Keratinocyte (primary cell): ENCODE results near the gene AKAP6. TPM values are rescaled to one million over a fixed set of nuclear protein-coding genes. Genes with fewer than 3 reads are reported as not detected.

Experiments
- DNase-seq: peaks from one replicate; pipeline ENCODE4 v3.0.0-alpha.2; 2011; ENCODE audit warnings: low read depth, missing footprints, low spot score
- FAIRE-seq: peaks from 2 replicates; lab custom pipeline; 2011; peaks lifted over from hg19 to GRCh38; lab: Jason Lieb, UNC
- H2AFZ ChIP-seq: 2 replicates; pipeline ENCODE4 v1.6.0; 2012; ENCODE audit warnings: low read length, control low read depth, inconsistent platforms; ENCODE audit not compliant: control insufficient read depth
- H3K27ac ChIP-seq: 2 replicates; pipeline ENCODE4 v1.5.1; 2011; ENCODE audit warnings: low read length; ENCODE audit not compliant: control insufficient read depth, insufficient read depth
- H3K27me3 ChIP-seq: 3 replicates; pipeline ENCODE4 v1.6.0; 2011; ENCODE audit warnings: low read length; ENCODE audit not compliant: control insufficient read depth, insufficient read depth; ENCODE audit errors: extremely low read depth
- H3K36me3 ChIP-seq, 2 experiments: 2 replicates in 1 of 2; 3 replicates in 1 of 2; pipeline ENCODE4 v1.5.1; 2011; ENCODE audit warnings: low read length in 2 of 2, mild to moderate bottlenecking in 1 of 2; ENCODE audit not compliant: control insufficient read depth in 2 of 2, insufficient read depth in 2 of 2; ENCODE audit errors: extremely low read depth in 1 of 2
- H3K4me1 ChIP-seq: 3 replicates; pipeline ENCODE4 v1.5.1; 2011; ENCODE audit warnings: low read length; ENCODE audit not compliant: control insufficient read depth, insufficient read depth; ENCODE audit errors: extremely low read depth
- H3K4me2 ChIP-seq: 3 replicates; pipeline ENCODE4 v1.6.0; 2011; ENCODE audit warnings: low read depth, low read length; ENCODE audit not compliant: control insufficient read depth, insufficient read depth; ENCODE audit errors: extremely low read depth
- H3K4me3 ChIP-seq, 3 experiments: fragments of 200-600 bp in 1 of 3; sonication (generic) in 1 of 3; 2 replicates in 2 of 3; 3 replicates in 1 of 3; pipeline ENCODE4 v1.5.1; 2011 to 2016; ENCODE audit warnings: low read length in 3 of 3, mild to moderate bottlenecking in 3 of 3, control low read depth in 2 of 3, inconsistent platforms in 1 of 3, low read depth in 1 of 3, mixed read lengths in 1 of 3, mixed run types in 1 of 3, moderate library complexity in 1 of 3; ENCODE audit not compliant: control insufficient read depth in 2 of 3, insufficient read depth in 2 of 3; ENCODE audit errors: extremely low read depth in 1 of 3
- H3K79me2 ChIP-seq: 2 replicates; pipeline ENCODE4 v1.6.0; 2012; ENCODE audit warnings: low read length; ENCODE audit not compliant: control insufficient read depth, insufficient read depth
- H3K9ac ChIP-seq: 3 replicates; pipeline ENCODE4 v1.6.0; 2011; ENCODE audit warnings: low read length; ENCODE audit not compliant: control insufficient read depth, insufficient read depth; ENCODE audit errors: extremely low read depth
- H3K9me1 ChIP-seq: 3 replicates; pipeline ENCODE4 v1.6.0; 2011; ENCODE audit warnings: low read length; ENCODE audit not compliant: control insufficient read depth, insufficient read depth; ENCODE audit errors: extremely low read depth
- H3K9me3 ChIP-seq: 2 replicates; pipeline ENCODE4 v1.5.1; 2012; ENCODE audit warnings: low read depth, low read length; ENCODE audit not compliant: control insufficient read depth
- H4K20me1 ChIP-seq: 3 replicates; pipeline ENCODE4 v1.6.0; 2011; ENCODE audit warnings: low read length; ENCODE audit not compliant: control insufficient read depth, insufficient read depth; ENCODE audit errors: extremely low read depth
- EZH2 ChIP-seq: IDR thresholded peaks from one replicate; pipeline ENCODE4 v1.6.1; 2012; ENCODE audit warnings: inconsistent platforms, mild to moderate bottlenecking, low read length, moderate library complexity
- dilution Hi-C: fragments of 300-500 bp; cut with MboI; formaldehyde crosslinking; loops from one replicate; pipeline ENCODE4 v1.7.0; 2020; ENCODE audit warnings: low sequenced_read_pairs; ENCODE audit not compliant: extremely low pct_ligation_motif_present
- polyA plus RNA-seq, 5 experiments: library from polyadenylated mRNA; depleted of rRNA in 3 of 5; stranded (reverse) in 3 of 5; stranded (forward) in 1 of 5; unstranded in 1 of 5; fragments of >200 nt; gene quantifications; 1 replicate in 1 of 5; 2 replicates in 3 of 5; 3 replicates in 1 of 5; pipeline versions ENCODE4 v1.2.1 to v1.2.3, GENCODE V29; 2011 to 2012; ENCODE audit warnings: missing spikeins in 2 of 5, low read depth in 1 of 5, low replicate concordance in 1 of 5
- TF ChIP-seq, protein P1 (sequence below), 3 experiments: IDR thresholded peaks in 1 of 3; conservative IDR thresholded peaks in 1 of 3; optimal IDR thresholded peaks in 1 of 3; 2 replicates in 2 of 3; 3 replicates in 1 of 3; pipeline versions ENCODE3 to v1.5.1; 2011; ENCODE audit warnings: low read length in 3 of 3, mild to moderate bottlenecking in 3 of 3, moderate library complexity in 2 of 3, control low read depth in 1 of 3, inconsistent platforms in 1 of 3; ENCODE audit not compliant: insufficient read depth in 2 of 3; ENCODE audit errors: extremely low read depth in 1 of 3

Gene AKAP6
- polyA plus RNA-seq, 1 donor (not counting 4 experiments of a cell fraction or from before 2014, with no cell fraction given) = 2.0 TPM

DNA sequence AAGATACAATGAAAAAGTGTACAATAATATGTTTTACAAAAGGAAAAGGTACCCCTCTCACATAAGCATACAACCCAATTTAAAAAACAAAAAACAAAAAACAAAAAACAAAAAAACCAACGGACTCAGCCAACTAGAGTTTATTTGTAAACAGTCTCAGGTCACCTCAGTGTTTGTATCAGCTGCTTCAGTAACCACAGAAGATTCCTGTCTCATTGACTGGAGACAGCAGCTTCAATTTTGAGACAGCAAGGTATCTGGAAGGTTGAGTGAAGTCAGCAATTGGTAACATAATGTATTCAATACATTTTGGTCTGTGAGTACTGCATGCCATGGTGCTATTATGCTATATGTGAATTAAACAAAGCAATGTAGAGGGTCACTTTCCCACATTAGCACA, 201.7 kb downstream of the AKAP6 start:
- Histone ChIP-seq H4K20me1 (no peaks in the 10 kb centered on the region), H3K79me2 (no peaks in the 10 kb centered on the region), H3K27me3 (peaks cover 3% of the 10 kb centered on the region), H3K27ac (no peak overlapping the region), H3K9me1 (no peaks in the 10 kb centered on the region), H3K9ac (no peak overlapping the region), H2AFZ (no peak overlapping the region), H3K36me3 (no peaks in the 10 kb centered on the region), H3K4me1 (no peaks in the 10 kb centered on the region), H3K4me2 (no peak overlapping the region), H3K9me3 (no peaks in the 10 kb centered on the region), H3K4me3 (no peak overlapping the region)
- FAIRE-seq (no peak), DNase-seq (no peak)
- dilution Hi-C loops = no loop called here
- TF ChIP-seq, protein P1, sequence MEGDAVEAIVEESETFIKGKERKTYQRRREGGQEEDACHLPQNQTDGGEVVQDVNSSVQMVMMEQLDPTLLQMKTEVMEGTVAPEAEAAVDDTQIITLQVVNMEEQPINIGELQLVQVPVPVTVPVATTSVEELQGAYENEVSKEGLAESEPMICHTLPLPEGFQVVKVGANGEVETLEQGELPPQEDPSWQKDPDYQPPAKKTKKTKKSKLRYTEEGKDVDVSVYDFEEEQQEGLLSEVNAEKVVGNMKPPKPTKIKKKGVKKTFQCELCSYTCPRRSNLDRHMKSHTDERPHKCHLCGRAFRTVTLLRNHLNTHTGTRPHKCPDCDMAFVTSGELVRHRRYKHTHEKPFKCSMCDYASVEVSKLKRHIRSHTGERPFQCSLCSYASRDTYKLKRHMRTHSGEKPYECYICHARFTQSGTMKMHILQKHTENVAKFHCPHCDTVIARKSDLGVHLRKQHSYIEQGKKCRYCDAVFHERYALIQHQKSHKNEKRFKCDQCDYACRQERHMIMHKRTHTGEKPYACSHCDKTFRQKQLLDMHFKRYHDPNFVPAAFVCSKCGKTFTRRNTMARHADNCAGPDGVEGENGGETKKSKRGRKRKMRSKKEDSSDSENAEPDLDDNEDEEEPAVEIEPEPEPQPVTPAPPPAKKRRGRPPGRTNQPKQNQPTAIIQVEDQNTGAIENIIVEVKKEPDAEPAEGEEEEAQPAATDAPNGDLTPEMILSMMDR (optimal IDR thresholded peaks at IDR 0.05 in 1 of 3, IDR thresholded peaks at IDR 0.05 in 1 of 3, conservative IDR thresholded peaks at IDR 0.05 in 1 of 3; ENCODE audit: extremely low read depth in 1 of 3, insufficient read depth in 2 of 3, low read length in 3 of 3) = no peak
- no peak for TF ChIP-seq EZH2

DNA sequence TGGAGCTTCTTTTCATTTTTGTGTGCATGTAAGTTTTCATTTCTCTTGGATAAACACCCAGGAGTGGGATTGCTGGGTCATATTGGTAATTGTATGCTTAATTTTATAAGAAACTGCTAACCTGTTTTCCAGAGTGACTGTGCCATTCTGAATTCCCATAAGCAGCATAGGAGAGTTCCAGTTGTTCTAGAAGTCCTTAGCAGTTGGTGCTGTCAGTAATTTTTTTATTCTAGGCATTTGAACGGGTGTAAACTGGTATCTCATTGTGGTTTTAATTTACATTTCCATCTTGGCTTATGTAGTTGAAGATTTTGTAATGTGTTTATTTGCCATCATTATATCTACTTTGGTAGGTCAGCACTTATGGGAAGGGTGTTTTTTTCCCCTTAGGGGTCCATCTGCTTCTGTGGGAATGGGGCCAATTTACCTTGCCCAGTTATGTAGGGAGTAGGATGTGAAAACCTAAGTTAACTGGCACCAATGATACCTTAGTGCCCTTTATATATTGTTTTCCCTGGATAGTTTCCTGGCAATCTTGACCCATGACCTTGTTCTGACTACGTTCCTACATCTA, 202.9 kb downstream of the AKAP6 start:
- no peaks in the 10 kb centered on the region for H3K79me2 ChIP-seq
- H3K36me3 ChIP-seq = no peaks in the 10 kb centered on the region
- dilution Hi-C loops = no loop called here

More for the DNA sequence above, 202.9 kb downstream of the AKAP6 start:
- H3K4me3 ChIP-seq = no peak overlapping the region
- H2AFZ ChIP-seq = no peak overlapping the region
- TF ChIP-seq, protein P1 (optimal IDR thresholded peaks at IDR 0.05 in 1 of 3, IDR thresholded peaks at IDR 0.05 in 1 of 3, conservative IDR thresholded peaks at IDR 0.05 in 1 of 3; ENCODE audit: extremely low read depth in 1 of 3, insufficient read depth in 2 of 3, low read length in 3 of 3) = no peak
- TF ChIP-seq EZH2 = no peak
- no peak overlapping the region for H3K9ac ChIP-seq
- no peak for DNase-seq
- H3K4me1 ChIP-seq = no peaks in the 10 kb centered on the region
- no peak overlapping the region for H3K27ac ChIP-seq
- no peak overlapping the region for H3K4me2 ChIP-seq
- H4K20me1 ChIP-seq = no peaks in the 10 kb centered on the region
- H3K9me3 ChIP-seq = no peaks in the 10 kb centered on the region
- peaks cover 3% of the 10 kb centered on the region for H3K27me3 ChIP-seq
- H3K9me1 ChIP-seq = no peaks in the 10 kb centered on the region
- FAIRE-seq = no peak
